ACHN (cell line): ENCODE data around the gene SPEF2.
"Not testable (repeated sequence)": the region's sequence is repeated elsewhere in the genome, so short reads cannot be mapped to it uniquely, and the experiment has no call there.

ENCODE experiments used
- DNase-seq: peaks from one replicate; pipeline ENCODE4 v3.0.0-alpha.2; 2015
- in situ Hi-C: cut with HindIII; loops from 2 replicates; pipeline ENCODE4 v1.10.0; 2017; ENCODE audit warnings: low sequenced_read_pairs, low pct_ligation_motif_present, low pct_unique_long_range_greater_than_20kb

SPEF2 gene

DNA sequence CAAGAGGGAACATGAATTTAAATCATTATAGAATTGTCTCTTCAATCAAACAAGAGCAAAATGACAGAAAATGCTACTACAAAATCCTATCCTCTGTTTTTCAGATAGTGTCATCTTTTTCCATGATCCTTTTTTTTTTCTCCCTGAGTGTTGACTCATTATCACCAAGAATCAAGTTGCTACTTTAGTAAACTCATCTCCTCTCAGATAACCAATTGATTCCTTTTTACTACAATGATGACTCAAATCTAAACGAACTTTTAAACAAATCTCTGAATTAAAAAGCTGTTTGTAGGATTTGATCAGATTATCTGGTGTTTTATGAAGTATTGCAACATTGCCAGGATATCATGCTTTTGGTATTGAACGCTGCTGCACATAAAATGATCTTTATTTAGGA, 215.1 kb downstream of the SPEF2 start:
- DNase-seq = no peak
- in situ Hi-C loops = no loop called here

DNA sequence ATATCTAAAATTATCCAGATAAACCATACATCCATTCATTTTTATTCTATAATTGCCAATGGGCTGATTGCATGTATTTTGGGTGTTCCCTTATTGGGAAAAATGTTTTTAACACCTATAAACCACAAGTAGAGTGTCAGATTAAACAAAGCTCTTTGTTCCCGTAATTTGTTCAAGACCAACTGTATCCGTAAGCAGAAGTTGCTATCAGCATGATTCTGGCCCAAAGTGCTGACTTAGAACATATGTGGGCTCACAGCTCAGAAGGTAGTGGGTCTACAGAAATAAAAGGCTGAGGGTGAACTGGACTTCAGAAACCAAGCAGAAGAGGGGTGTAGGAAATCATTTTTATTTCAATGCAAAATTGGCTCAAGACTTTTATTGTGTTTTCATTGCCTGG, 215.6 kb downstream of the SPEF2 start:
- in situ Hi-C loops = no loop called here
- DNase-seq = no peak

DNA sequence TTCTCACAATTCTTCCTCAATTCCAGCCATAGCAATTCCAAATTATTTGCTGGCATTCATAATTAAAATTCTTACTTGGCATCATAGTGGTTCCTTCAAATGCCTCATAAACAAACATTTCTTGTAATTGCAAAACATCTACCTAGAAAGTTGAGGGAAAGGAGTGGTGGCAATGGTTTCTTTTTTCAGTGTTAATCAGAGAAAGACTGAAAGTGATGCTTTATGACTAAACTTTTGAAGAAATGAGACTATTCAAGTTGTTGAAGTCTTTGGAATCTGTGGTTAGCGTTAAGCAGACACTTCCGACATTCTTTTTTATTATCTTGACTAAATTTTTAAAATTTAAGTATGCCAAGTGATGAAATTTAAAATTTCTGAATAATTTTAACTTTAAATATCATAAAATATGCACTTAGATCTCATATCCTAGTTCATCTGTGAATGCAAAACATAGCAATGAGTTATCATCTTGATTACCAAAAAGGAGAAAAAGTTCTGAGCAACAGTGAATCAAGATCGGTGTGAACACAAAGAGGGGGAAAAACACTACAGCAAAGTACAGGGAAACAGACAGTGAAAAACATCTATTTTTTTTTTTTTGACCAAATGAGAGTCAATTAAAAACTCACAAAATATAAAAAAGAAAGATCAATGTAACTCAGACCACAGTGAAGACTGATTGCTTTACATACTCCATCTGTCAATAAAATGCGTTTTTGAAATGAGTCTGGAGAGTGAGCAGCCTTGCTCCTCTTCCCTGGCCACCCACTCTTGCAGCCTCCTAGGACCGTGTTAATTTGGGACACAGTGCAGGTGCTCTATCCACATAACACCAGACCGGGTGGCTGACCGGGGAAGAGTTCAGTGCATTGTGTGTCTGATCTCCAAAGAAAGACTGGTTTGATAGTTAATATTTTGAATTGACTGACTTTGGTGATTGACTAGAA, 218.4 kb downstream of the SPEF2 start:
- no peak for DNase-seq
- in situ Hi-C loops = no loop called here

DNA sequence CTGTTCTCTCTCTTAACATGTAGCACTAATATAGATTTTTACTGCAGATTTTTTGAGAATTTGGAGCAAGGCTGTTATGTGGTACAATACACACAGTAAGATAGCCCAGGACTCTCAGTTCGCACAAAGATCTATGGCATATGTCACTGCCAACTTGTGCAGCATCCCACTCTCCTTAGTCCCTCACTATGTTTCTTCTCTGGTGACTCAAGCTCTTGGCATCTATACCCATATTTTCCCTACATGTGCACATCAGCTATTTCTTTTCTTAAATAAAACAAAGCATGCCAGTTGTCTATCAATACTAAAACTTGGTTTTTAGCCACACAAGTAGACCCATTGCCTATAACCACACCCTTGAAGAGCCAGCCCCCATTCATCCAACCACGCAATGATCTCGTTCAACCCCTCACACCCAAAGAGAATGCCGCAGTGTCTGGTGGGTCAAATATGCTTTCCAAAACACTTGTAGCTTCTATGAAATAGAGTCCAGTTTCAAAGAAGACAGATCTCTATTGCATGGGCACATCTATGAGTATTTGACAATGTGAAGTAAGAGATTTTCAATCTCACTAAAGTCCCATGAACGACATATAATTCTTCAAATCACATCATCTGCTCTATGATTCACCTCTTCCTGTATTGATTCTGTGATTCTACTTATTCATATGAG, 220.8 kb downstream of the SPEF2 start:
- no peak for DNase-seq
- in situ Hi-C loops = no loop called here

DNA sequence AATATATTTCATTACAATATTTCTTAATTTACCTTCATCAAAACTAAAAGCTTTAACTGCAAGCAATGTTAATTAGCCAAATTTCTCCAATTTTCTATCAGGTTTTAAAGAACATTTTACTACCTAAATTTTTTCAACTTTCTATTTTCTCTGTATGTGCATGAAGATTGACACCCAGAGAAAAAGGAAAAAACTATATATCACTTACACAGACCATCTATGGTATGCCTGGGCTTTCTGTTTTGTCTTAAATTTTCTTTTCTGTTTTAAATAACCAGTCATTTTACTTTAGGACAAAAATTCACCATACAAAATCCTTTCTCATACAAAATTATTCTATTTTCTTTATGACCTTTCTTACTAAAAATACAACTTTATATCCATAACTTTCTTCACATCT, 225.2 kb downstream of the SPEF2 start:
- no peak for DNase-seq
- in situ Hi-C loops = no loop called here

DNA sequence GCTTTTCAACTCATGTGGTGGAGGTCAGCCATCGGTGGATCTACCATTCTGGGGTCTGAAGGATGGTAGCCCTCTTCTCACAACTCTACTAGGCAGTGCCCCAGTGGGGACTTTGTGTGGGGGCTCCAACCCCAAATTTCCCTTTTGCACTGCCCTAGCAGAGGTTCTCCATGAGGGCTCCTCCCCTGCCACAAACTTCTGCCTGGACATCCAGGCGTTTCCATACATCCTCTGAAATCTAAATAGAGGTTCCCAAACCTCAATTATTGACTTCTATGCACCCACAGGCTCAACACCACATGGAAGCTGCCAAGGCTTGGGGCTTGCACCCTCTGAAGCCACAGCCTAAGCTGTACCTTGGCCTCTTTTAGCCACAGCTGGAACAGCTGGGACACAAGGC, 227.8 kb downstream of the SPEF2 start:
- in situ Hi-C loops, DNase-seq: not testable (repeated sequence)

DNA sequence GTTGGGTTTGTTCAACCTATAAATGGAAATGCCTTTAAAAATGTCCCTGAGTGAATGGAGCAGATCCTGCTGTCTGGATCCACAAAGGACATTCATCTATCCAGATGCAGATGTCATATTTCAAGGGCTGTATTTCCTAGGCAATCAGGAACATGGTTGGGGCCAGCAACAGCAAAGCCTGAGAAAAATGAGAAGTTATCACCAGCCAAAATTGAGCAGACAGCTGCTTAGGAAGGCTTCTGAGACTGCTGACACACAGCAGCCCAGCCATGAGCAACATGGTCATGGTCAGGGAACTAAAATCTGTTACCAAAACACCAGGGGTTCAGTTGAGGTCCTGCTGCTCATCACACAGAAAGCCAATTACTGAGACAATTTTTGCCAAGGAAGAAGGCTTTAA, 229.8 kb downstream of the SPEF2 start:
- in situ Hi-C loops = no loop called here
- DNase-seq = no peak

DNA sequence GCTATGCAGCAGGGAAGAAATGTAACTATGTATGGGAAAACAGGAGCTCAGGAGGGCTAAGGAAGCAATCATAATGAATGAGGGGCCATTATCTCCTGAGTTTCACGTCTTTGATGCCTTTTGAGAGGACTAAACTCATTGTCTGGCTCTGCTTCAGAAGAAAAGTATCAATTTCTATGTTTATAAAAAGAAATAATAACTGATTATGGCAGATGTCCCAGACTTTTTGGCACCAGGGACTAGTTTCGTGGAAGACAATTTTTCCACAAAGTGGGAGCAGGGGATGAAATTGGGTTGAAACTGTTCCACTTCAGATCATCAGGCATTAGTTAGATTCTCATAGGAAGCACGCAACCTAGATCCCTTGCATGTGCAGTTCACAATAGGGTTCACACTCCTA, 230.3 kb downstream of the SPEF2 start:
- DNase-seq = no peak
- in situ Hi-C loops = no loop called here

DNA sequence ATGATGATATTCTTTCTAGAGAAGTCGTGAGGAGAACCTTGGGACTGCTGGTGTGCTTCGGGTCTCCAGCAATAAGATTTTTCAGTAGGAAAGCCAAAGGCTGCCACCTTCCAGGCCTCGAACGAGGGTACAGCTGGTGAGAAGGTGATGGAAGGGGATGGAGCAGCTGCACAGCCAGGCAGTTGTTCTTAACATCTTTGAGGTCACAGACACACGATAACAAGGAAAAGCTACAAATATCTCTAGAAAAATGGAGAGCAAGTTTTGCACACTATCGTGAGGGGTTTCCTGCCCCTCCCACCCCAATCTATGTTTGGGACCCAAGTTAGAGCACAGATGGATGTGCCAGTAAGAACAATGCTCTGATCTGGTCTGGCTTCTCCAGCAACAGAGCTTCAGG, 232.2 kb downstream of the SPEF2 start:
- in situ Hi-C loops = no loop called here
- no peak for DNase-seq

DNA sequence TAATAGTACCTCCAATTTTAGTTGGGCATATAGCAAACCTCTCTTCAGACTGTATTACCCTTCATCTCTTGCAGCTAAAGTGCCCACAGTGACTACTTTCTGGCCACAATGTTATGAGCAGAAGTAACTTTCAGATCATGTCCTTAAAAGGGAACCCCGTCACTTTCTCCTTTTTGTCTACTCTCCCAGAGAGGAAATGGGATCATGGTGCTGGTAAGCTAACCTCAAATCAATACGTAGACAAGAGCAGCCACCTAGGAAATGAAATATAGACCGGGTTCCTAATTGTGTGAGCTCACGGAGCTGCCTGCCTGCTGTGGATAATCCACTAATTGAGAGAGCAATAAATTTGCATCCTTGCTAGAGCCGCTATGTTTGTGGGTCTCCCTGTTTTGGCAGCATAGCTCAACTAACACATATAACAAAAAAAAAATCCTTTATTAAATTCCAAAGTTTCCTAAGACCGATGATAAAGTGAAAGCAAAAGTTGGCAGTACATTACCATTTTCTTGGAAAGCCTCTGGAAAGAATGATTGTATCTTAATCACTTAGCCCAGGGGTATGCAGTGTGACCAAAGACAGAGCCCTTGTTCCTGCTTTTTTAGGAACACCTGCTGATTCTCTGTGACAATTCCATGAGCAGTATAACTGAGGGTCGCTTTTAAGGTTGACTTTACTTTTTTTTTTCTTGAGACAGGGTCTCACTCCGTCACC, 233.5 kb downstream of the SPEF2 start:
- DNase-seq = no peak
- in situ Hi-C loops = no loop called here

DNA sequence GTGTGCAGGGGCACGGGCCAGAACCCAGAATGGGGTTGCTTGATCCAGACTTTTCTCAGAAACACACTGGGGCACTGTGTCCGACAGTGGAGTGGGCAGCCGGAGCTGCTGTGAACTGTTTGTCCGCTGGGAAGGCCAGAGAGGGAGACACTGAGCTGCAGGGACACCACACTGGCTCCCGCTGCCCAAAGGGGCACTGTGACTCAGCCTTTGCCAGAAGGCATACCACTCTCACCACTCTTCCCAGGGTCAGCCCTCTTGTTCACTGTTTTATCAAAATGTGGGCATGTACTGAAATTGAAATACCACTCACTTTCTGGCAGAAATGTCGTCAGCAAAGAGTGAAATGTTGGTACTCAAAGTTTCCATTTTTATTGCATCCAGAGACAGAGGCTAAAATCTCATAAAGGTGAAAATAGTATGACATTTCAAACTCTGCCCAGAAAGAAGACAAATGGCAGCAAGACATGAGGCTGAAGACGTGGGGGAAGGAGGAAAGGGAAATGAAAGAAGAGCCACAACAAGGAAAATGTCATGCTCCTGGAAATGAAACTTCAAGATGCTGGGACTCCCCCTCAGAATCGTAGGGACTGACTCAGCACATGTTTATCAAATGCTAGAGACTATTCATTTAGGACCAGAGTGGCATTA, 234.5 kb downstream of the SPEF2 start:
- peak; percentile 12 for DNase-seq
- in situ Hi-C loops = no loop called here

DNA sequence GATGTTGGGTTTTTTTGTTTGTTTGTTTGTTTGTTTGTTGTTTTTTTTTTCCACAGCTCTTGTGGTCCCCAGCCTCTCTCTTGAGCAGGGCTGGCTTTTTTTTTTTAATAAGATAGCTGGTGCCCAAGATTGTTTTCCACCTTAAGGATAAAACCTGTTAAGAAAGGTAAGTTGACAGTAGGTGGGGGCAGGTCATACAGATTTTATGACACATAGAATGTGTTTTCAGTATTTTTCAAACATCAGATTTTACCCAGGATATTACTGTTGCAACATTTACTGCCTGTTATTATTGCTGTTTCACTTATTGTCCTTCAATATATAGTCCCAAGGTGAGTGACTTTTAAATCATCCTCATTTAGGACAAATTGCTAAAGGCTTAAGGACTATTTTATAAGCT, 235.1 kb downstream of the SPEF2 start:
- in situ Hi-C loops = no loop called here
- no peak for DNase-seq

DNA sequence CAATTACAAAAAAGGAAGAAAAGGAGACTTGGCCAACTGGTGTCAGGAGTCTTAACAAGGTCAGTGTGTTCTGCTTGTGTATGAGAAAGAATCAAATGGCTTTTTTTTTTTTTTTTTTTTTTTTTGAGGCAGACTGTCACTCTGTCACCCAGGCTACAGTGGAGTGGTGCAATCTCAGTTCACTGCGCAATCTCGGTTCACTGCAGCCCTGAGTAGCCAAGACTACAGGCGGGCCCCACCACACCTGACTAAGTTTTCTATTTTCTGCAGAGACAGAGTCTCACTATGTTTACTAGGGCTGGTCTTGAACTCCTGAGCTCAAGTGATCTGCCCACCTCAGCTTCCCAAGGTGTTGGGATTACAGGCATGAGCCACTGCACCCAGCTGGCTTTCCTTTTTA, 236.0 kb downstream of the SPEF2 start:
- in situ Hi-C loops = no loop called here
- DNase-seq = no peak

DNA sequence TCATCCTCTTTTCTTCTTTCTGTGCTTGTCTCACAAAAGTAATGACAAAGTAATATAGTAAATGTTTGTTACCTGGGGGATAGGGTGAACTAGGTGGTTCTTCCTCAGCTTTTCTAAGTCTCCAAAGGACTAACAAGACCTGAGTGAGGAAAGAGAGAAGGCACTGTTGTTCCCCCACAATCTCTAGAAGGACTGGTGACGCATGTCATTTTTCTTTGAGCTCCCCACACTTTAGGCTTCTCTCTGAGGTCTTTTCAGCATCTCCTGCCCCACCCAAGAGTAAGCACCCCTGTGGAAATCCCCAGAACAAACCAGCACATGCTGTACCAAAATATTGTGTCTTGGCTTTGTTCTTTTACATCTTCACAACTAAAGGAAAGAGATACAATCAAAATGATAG, 236.6 kb downstream of the SPEF2 start:
- in situ Hi-C loops = no loop called here
- DNase-seq = no peak

DNA sequence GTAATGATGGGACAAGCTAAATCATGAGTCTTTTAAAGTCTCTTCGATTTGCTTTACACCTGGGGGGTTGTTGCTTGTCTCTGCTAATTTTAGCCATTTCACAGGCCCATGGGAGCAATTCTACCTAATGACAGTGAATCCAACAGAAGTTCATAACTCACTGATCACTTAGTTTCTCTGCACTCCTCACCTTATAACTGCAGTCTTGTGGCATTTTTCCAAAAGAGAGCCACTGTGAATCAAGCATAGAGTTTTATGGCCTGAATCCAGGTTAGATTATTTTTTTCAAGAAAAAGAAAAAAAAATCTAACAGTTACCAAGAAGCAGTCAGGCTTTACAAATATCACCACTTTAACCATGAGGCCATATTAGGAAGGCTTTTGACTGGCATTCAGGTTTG, 237.5 kb downstream of the SPEF2 start:
- in situ Hi-C loops = no loop called here
- DNase-seq = no peak

DNA sequence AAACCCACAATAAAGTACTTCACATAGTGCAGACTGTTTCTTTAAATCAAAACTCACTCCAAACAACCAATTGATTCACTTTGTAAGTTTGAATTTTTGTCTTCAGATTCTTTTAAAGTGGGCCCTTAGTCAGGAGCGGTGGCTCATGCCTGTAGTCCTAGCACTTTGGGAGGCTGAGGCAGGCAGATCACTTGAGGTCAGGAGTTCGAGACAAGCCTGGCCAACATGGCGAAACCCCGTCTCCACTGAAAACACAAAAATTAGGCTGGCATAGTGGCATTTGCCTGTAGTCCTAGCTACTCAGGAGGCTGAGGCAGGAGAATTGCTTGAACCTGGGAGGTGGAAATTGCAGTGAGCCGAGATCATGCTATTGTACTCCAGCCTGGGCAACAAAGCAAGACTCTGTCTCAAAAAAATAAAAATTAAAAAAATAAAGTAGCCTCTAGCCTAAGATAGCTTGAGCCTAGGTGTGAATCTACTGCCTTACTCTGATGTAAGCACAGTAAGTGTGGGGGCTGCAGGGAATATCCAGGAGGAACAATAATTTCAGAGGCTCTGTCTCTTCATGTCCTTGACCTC, 238.6 kb downstream of the SPEF2 start:
- DNase-seq, in situ Hi-C loops: not testable (repeated sequence)

DNA sequence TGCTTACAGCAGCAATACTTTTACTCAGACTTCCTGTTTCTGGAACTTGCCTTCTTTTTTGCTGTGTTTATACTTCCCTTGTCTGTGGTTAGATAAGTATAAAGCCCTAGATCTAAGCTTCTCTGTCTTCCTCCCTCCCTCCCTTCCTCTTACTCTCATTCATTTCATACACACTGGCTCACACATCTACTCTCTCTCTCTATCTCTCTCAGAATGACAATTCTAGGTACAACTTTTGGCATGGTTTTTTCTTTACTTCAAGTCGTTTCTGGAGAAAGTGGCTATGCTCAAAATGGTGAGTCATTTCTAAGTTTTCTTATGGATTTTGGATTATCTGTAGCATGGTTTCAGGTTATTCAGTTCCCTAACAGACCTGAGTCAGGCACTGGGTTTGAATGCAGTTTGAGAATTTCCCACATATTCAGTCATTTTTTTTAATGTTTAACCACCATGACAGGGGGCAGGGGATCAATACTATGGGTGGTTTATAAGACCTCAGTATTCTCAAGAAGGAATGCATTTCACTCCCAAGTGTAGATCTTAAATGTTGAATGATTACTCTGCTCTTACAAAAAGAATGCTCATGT, 239.2 kb downstream of the SPEF2 start, which contains the start of gene IL7R:
Gene IL7R (plus strand): TSS at position 127 of the 587 bp plus-strand sequence. CDS start 87 bp downstream, at position 214.
- in situ Hi-C loops = no loop called here
- DNase-seq = no peak

DNA sequence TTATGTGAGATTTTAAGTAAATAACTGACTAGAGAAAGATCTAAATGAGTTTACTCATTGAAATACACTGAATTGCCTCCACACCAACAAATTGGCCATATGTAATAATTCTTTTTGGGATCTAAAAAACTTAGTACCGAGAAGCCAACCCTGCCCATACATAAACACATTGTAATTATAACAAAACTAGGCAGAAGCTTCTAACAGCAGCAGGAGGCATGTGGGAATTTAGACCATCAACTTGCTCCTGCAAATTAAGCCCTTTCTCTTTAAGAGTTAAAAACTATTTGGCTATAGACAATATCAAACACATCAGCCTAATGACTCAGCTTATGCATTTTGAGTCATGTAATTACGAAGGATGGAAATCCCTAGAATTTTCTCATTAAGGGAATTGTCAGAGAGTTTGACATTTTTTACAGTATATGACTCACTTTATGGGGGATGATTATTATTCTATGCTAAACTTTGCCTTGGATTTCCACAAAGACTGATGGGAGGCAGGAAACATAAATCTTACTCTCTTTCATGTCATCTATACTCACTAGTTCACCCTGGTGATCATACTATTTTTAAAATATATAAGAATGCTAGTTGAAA, 240.0 kb downstream of the SPEF2 start:
- no peak for DNase-seq

More for the DNA sequence above, 240.0 kb downstream of the SPEF2 start:
- in situ Hi-C loops = no loop called here
